ENCODE results near the gene NOD1. TPM values are rescaled to one million over a fixed set of nuclear protein-coding genes. Genes with fewer than 3 reads are reported as not detected.
"Not testable (repeated sequence)": the region's sequence is repeated elsewhere in the genome, so short reads cannot be mapped to it uniquely, and the experiment has no call there.

NOD1 gene
- total and polyA plus RNA-seq, 11 donors = 5.3 to 28.8 (median 9.0) TPM

GRCh38 chr7:30382607-30383006 lies 96.0 kb downstream of the NOD1 start:
- Histone ChIP-seq H3K9me3 (peaks cover 0 to 18% (median 9%) of the 10 kb centered on the region in 12 donors), H3K27ac (no peak overlapping the region), H3K36me3 (no peaks in the 10 kb centered on the region), H3K27me3 (no peaks in the 10 kb centered on the region), H3K4me1 (no peaks in the 10 kb centered on the region), H3K4me3 (no peak overlapping the region)
- ATAC-seq = no peak
- intact Hi-C loops (cut with DNase I) = no loop called here
- TF ChIP-seq POLR2A (IDR thresholded peaks at IDR 0.05) = no peak
- TF ChIP-seq CTCF (IDR thresholded peaks at IDR 0.05) = no peak
- WGBS, 4 donors = 53 to 98% (median 91%) methylated on average over 1 of the region's 1 CpG
- no peak for DNase-seq

GRCh38 chr7:30380824-30381223 lies 97.8 kb downstream of the NOD1 start:
- H3K27me3 ChIP-seq; ATAC-seq; intact Hi-C loops (cut with DNase I); H3K4me3 ChIP-seq; H3K4me1 ChIP-seq; H3K36me3 ChIP-seq; DNase-seq; H3K27ac ChIP-seq: not testable (repeated sequence)
- peaks cover 0 to 18% (median 9%) of the 10 kb centered on the region in 12 donors for H3K9me3 ChIP-seq
- 94 to 96% (median 95%) methylated on average over 4 of the region's 4 CpGs for WGBS, 4 donors

GRCh38 chr7:30380294-30380693 lies 98.3 kb downstream of the NOD1 start:
- WGBS, 4 donors = 94 to 98% (median 96%) methylated on average over 2 of the region's 2 CpGs
- intact Hi-C loops (cut with DNase I) = no loop called here
- Histone ChIP-seq H3K27ac (no peak overlapping the region), H3K4me1 (no peaks in the 10 kb centered on the region), H3K4me3 (no peak overlapping the region), H3K36me3 (no peaks in the 10 kb centered on the region), H3K9me3 (peaks cover 0 to 18% (median 9%) of the 10 kb centered on the region in 12 donors), H3K27me3 (no peaks in the 10 kb centered on the region)
- no peak for TF ChIP-seq POLR2A (IDR thresholded peaks at IDR 0.05)
- TF ChIP-seq CTCF (IDR thresholded peaks at IDR 0.05) = no peak
- no peak for DNase-seq
- ATAC-seq = no peak

- DNase-seq = no peak
- no peaks in the 10 kb centered on the region for H3K4me1 ChIP-seq
- H3K4me3 ChIP-seq = no peak overlapping the region
- no peak overlapping the region for H3K27ac ChIP-seq
- H3K27me3 ChIP-seq = no peaks in the 10 kb centered on the region
- peaks cover 0 to 18% (median 9%) of the 10 kb centered on the region in 12 donors for H3K9me3 ChIP-seq
- H3K36me3 ChIP-seq = no peaks in the 10 kb centered on the region
- no peak for TF ChIP-seq POLR2A (IDR thresholded peaks at IDR 0.05)
- no peak for TF ChIP-seq CTCF (IDR thresholded peaks at IDR 0.05)
- intact Hi-C loops (cut with DNase I) = no loop called here
- WGBS, 4 donors = 82 to 86% (median 84%) methylated on average over 4 of the region's 4 CpGs
- no peak for ATAC-seq
Measured at GRCh38 chr7:30379741-30380140, 98.8 kb downstream of the NOD1 start.

- no peak overlapping the region for H3K4me3 ChIP-seq
- no peaks in the 10 kb centered on the region for H3K36me3 ChIP-seq
- no peaks in the 10 kb centered on the region for H3K27me3 ChIP-seq
- H3K4me1 ChIP-seq = no peaks in the 10 kb centered on the region
- peaks cover 0 to 18% (median 9%) of the 10 kb centered on the region in 12 donors for H3K9me3 ChIP-seq
- DNase-seq (no peak), ATAC-seq (no peak)
- TF ChIP-seq CTCF (IDR thresholded peaks at IDR 0.05) (no peak), POLR2A (IDR thresholded peaks at IDR 0.05) (no peak)
- H3K27ac ChIP-seq = no peak overlapping the region
- WGBS, 4 donors = 84 to 91% (median 89%) methylated on average over 4 of the region's 4 CpGs
- intact Hi-C loops (cut with DNase I) = no loop called here
Measured at GRCh38 chr7:30379131-30379530, 99.5 kb downstream of the NOD1 start.

Data from heart left ventricle (tissue), 16 donors.